RWPE1 (cell line): Measurements from ENCODE around the gene NFAM1.

ENCODE experiments used
- CTCF ChIA-PET: fragments of 350-600 bp; sonication (Branson Sonifier 250); formaldehyde crosslinking; extraction: SDS; loops from one replicate; lab custom pipeline; 2021; lab: Yijun Ruan, JAX
- POLR2A ChIA-PET: fragments of 400-600 bp; formaldehyde crosslinking; extraction: SDS; loops from one replicate; lab custom pipeline; 2020; ENCODE audit warnings: antibody characterized with exemption; ENCODE audit not compliant: low non-redundant PET; lab: Yijun Ruan, JAX
- DNase-seq: peaks from one replicate; pipeline ENCODE4 v3.0.0; 2012; ENCODE audit warnings: low spot score
- H3K27ac ChIP-seq: fragments of 450-650 bp; 2 replicates; pipeline ENCODE4 v1.5.1; 2017
- CTCF ChIP-seq: fragments of 450-650 bp; conservative IDR thresholded peaks from 2 replicates; pipeline ENCODE4 v1.5.1; 2017; ENCODE audit warnings: low read depth, mild to moderate bottlenecking

The NFAM1 gene

GRCh38 chr22:42387631-42388030 is 44.6 kb downstream of the NFAM1 start:
- DNase-seq, result no peak
- ChIA-PET CTCF (no interaction called here), POLR2A (no interaction called here)
- no peak for TF ChIP-seq CTCF
- no peak overlapping the region for H3K27ac ChIP-seq

- peak overlapping the region; percentile 21 for H3K27ac ChIP-seq
- CTCF ChIA-PET, result interaction anchor here (0.7 kb wide), 1 partner anchor 30 kb away, joined by 3 read pairs; no protein-coding TSS in a partner anchor
- no peak for DNase-seq
- POLR2A ChIA-PET, result no interaction called here
- TF ChIP-seq CTCF, result no peak
Observed at GRCh38 chr22:42385696-42386095, 46.5 kb downstream of the NFAM1 start.

GRCh38 chr22:42384506-42384905 is 47.7 kb downstream of the NFAM1 start:
- CTCF ChIA-PET, result no interaction called here
- DNase-seq, result no peak
- POLR2A ChIA-PET, result no interaction called here
- no peak overlapping the region for H3K27ac ChIP-seq
- no peak for TF ChIP-seq CTCF

GRCh38 chr22:42383851-42384417 is 48.3 kb downstream of the NFAM1 start:
- H3K27ac ChIP-seq, result no peak overlapping the region
- CTCF ChIA-PET, result no interaction called here
- DNase-seq, result no peak
- POLR2A ChIA-PET, result no interaction called here
- no peak for TF ChIP-seq CTCF

GRCh38 chr22:42383287-42383686 is 48.9 kb downstream of the NFAM1 start:
- no peak for DNase-seq
- no peak for TF ChIP-seq CTCF
- ChIA-PET CTCF (no interaction called here), POLR2A (no interaction called here)
- H3K27ac ChIP-seq, result no peak overlapping the region

GRCh38 chr22:42380769-42381551 is 51.2 kb downstream of the NFAM1 start:
- TF ChIP-seq CTCF, result no peak
- no peak overlapping the region for H3K27ac ChIP-seq
- no peak for DNase-seq
- ChIA-PET POLR2A (no interaction called here), CTCF (interaction anchor here (0.6 kb wide), 1 partner anchor 187 kb away, joined by 3 read pairs; no protein-coding TSS in a partner anchor)
